HG03378 (cell line): Measurements from ENCODE around the gene SLC34A3.
A peak's percentile ranks its signal among the peaks of the same experiment; 100 is the strongest.
"Not testable (repeated sequence)": the region's sequence is repeated elsewhere in the genome, so short reads cannot be mapped to it uniquely, and the experiment has no call there.

Experiments used
- ATAC-seq: cut with Tn5 transposase; IDR thresholded peaks from one replicate; pipeline ENCODE4 v1.9.1; 2021; ENCODE audit warnings: mild to moderate bottlenecking, moderate library complexity; ENCODE audit not compliant: unreplicated experiment

Gene SLC34A3

DNA sequence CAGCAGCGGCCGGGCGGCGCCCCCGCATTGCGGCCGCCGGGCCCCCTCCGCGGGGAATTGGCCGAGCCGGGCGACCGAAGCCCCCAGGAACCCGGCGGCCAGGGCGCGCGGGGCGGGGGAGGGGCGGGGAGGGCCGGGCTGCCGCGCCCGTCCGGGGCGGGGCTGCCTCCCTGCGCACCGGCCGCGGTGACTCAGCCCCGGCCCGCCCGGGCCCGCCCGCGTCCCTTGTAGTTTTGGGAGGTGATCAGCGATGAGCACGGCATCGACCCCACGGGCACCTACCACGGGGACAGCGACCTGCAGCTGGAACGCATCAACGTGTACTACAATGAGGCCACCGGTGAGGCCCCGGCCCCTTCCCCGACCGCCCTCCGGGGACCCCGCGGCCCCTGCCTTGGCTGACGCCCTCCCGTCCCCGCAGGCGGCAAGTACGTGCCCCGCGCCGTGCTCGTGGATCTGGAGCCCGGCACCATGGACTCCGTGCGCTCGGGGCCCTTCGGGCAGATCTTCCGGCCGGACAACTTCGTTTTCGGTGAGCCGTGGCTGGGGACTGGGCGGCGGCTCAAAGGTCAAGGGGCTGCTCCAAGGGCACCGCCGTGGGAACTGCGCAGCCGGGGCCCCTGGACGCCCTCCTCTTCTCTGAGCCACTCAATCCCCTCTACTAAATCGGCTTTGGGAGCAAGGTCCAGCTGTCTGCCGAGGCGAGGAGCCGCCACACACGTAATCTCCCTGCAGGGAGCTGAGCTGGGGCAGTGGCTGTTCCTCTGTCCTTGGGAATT, 11.0 kb downstream of the SLC34A3 start:
- ATAC-seq: no peak

GRCh38 chr9:137242269-137243203, 11.8 kb downstream of the SLC34A3 start:
- no peak for ATAC-seq

DNA sequence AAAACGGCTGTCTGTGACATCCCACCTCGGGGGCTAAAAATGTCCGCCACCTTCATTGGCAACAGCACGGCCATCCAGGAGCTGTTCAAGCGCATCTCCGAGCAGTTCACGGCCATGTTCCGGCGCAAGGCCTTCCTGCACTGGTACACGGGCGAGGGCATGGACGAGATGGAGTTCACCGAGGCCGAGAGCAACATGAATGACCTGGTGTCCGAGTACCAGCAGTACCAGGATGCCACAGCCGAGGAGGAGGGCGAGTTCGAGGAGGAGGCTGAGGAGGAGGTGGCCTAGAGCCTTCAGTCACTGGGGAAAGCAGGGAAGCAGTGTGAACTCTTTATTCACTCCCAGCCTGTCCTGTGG, 12.5 kb downstream of the SLC34A3 start:
- ATAC-seq: not testable (repeated sequence)

GRCh38 chr9:137243626-137244485, 13.2 kb downstream of the SLC34A3 start:
- no peak for ATAC-seq

GRCh38 chr9:137244486-137245449, 14.1 kb downstream of the SLC34A3 start:
- ATAC-seq: no peak

- ATAC-seq: no peak
Observed at GRCh38 chr9:137245450-137246421, 15.0 kb downstream of the SLC34A3 start.

DNA sequence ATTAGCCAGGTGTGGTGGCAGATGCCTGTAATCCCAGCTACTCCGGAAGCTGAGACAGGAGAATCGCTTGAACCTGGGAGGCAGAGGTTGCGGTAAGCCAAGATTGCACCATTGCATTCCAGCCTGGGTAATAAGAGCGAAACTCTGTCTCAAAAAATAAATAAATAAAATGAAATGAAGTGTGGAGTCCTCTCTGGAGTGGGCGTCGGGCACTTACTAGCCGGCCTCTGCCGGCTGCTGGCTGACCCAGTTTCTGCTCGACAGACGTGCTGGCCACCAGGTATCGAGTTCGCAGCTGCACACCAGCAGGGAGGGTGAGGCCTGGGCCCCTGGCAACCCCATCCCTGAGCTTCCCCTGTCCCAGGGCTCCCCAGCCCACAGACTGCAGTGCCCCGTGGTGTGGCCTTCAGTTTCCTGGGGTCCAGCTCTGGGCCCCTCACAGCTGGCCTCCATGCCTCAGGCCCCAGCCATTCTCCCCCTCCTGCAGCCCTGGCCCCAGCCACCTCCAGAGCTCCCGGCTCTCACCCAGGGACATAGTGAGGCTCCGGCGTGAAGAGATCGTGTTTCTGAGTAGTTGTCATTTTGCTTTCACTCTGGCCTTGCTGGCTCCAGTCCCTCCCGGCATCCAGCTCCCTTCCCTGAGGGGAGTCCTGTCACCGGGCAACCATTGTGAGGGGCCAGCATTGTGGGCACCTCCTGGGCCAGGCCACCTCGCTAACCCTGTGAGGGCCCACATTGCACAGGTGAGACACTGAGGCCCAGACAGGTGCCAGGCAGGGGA, 16.6 kb downstream of the SLC34A3 start:
- no peak for ATAC-seq

DNA sequence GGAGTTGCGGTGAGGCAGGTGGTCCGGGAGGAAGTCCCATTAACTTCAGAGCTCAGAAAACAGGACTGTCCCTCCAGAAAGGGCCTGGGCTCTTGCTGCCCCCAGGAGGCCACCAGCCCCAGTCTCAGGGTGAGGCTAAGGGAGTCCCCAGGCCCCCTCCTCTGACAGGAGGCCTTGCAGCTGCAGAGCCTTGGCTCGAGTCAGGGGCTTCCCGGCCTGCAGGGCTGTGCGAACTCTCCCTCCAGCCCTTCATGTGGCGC, 17.1 kb downstream of the SLC34A3 start:
- no peak for ATAC-seq

DNA sequence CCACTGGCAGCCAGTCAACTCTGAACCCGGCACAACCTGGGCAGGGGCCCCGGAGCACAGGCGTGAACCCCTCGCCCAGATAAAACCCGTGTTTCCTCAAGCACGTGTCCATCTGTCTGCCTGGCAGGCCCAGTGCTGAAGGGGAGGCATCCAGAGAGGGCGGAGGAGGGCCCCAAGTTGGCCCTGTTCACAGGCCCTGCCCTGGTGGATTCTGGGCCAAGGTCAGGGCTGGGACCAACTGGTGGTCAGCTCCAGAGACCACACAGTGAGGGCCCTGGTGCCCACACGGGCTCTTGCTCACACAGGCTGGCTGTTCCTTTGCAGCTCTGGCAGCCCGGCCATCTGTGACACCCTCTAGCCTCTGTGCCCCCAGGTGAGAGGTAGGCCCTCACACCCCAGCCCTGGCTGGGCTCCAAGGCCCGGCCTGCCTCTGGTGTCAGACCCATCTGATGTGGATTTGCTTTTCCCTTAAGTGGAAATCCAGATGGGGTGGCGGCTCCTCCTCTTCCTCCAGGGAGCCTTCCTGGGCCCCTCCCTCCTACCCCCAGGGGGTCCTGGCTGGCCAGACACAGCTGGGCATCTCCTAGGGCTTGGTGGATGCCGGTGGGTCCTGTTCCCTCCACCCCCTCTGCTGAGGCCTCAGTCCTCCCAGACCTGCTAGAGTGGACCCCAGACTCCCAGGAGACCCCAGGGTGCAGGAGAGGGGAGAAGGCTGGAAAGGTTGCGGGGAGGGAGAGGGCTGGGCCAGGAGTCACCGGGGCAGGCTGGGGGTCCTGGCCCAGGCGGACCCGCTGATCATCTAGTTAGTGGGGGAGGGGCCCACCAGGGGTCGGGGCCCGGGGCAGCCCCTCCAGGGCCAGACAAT, 19.9 kb downstream of the SLC34A3 start:
- ATAC-seq: no peak

GRCh38 chr9:137251194-137251461, 20.4 kb downstream of the SLC34A3 start, which contains the start of gene STPG3:
STPG3 (plus strand) TSS chr9:137251286; CDS start chr9:137251287, 1 bp downstream.
- ATAC-seq: no peak

GRCh38 chr9:137251490-137252268, 21.0 kb downstream of the SLC34A3 start:
- no peak for ATAC-seq

GRCh38 chr9:137252555-137253506, 22.1 kb downstream of the SLC34A3 start:
- ATAC-seq: no peak

DNA sequence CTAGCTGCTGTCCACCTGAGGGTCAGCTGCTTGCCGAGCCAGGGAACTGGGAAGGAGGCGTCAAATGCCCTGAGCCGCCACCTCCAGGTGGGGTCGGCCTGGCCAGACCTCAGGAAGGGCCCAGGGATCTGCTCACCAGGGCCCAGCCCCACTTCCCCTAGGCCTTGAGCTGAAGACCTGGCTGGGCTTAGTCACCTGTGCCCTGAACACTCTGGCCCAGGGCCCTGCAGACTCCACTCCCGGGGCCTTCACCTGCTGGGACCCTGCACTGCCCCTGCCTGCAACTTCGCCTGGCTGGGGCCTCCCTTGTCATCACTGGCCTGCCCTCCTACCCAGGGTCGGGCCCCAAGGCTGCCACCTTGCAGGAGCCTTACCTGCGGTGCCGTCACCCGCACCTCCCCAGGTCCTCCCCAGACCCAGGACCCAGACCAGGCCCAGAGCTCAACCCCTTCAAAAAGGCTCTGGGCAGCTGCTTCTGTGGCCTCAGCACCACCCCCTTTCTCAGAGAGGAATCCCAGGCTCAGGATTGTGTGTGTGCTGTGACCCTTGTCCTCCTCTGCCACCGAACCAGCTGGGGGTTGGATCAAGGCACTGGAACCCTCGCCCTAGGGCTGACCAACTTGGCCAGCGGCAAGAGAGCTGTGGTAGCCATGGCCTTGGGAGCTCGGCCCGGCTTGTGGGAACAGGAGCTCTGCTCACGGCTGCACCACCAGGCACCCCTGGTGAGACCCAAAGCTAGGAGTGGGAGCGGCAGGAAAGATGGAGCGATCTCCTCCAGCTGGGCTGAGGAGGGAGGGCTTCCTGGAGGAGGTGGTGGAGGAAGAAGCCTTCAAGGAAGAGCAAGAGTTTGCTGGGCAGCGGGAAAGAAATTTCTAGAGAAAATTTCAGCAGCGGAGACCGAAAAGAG, 23.3 kb downstream of the SLC34A3 start:
- no peak for ATAC-seq

- peak; percentile 40 for ATAC-seq
Observed at GRCh38 chr9:137254624-137255447, 24.1 kb downstream of the SLC34A3 start, which contains the start of gene NELFB. NELFB (plus strand) TSS chr9:137255327.
